HCT116 (cell line): ENCODE results near the gene TSHZ1.

ENCODE experiments used
- CBX3 ChIP-seq: IDR thresholded peaks from 2 replicates; pipeline ENCODE4 v1.6.1; 2012; ENCODE audit warnings: low read depth
- CTCF ChIP-seq, 3 experiments: fragments of 200-600 bp in 1 of 3; sonication (generic) in 1 of 3; IDR thresholded peaks in 2 of 3; conservative IDR thresholded peaks in 1 of 3; 2 replicates each; pipeline ENCODE4 v1.5.1; 2012 to 2017; ENCODE audit warnings: low read depth in 2 of 3, low read length in 2 of 3, antibody characterized with exemption in 1 of 3, borderline replicate concordance in 1 of 3, control low read depth in 1 of 3, mild to moderate bottlenecking in 1 of 3, mixed read lengths in 1 of 3, mixed run types in 1 of 3, moderate library complexity in 1 of 3; ENCODE audit not compliant: insufficient read depth in 1 of 3
- EGR1 ChIP-seq: IDR thresholded peaks from 2 replicates; pipeline ENCODE4 v1.6.1; 2012; ENCODE audit warnings: low read depth
- EZH2 ChIP-seq: fragments of 200-600 bp; sonication (generic); IDR thresholded peaks from 2 replicates; pipeline ENCODE4 v1.6.1; 2017; ENCODE audit warnings: antibody characterized with exemption, mixed run types
- EZH2phosphoT487 ChIP-seq: fragments of 200-600 bp; IDR thresholded peaks from 2 replicates; pipeline ENCODE4 v1.6.1; 2018; ENCODE audit warnings: antibody characterized with exemption, borderline replicate concordance
- FOSL1 ChIP-seq: IDR thresholded peaks from 2 replicates; pipeline ENCODE4 v1.6.1; 2012; ENCODE audit warnings: low read depth
- JUND ChIP-seq: IDR thresholded peaks from 2 replicates; pipeline ENCODE4 v1.6.1; 2012
- POLR2A ChIP-seq: IDR thresholded peaks from 2 replicates; pipeline ENCODE4 v1.7.0; 2011; ENCODE audit warnings: borderline replicate concordance; ENCODE audit not compliant: insufficient read depth, insufficient read length; ENCODE audit errors: extremely low read depth
- POLR2AphosphoS5 ChIP-seq: IDR thresholded peaks from 2 replicates; pipeline ENCODE4 v1.6.1; 2011; ENCODE audit warnings: mild to moderate bottlenecking, low read depth, low read length, moderate library complexity
- RAD21 ChIP-seq: IDR thresholded peaks from 2 replicates; pipeline ENCODE4 v1.6.1; 2012; ENCODE audit warnings: low read depth, mild to moderate bottlenecking
- REST ChIP-seq: IDR thresholded peaks from 2 replicates; pipeline ENCODE4 v1.6.1; 2012; ENCODE audit warnings: low read depth
- SIN3A ChIP-seq: IDR thresholded peaks from 2 replicates; pipeline ENCODE4 v1.6.1; 2012; ENCODE audit warnings: low read depth
- YY1 ChIP-seq: IDR thresholded peaks from 2 replicates; pipeline ENCODE4 v1.6.1; 2011; ENCODE audit warnings: low read length, low read depth, moderate library complexity, mild to moderate bottlenecking; ENCODE audit not compliant: insufficient replicate concordance; ENCODE audit errors: extremely low read depth
- ZFX ChIP-seq: fragments of 450-650 bp; IDR thresholded peaks from 2 replicates; pipeline ENCODE4 v1.6.1; 2017

- TF ChIP-seq POLR2AphosphoS5 (no peak; the same call in 1 of the 2 replicates), CTCF (IDR thresholded peaks at IDR 0.05 in 2 of 3, conservative IDR thresholded peaks at IDR 0.05 in 1 of 3; ENCODE audit: borderline replicate concordance in 1 of 3, insufficient read depth in 1 of 3, low read depth in 2 of 3, low read length in 2 of 3) (no peak), POLR2A (no peak), EZH2phosphoT487 (no peak), JUND (no peak), EGR1 (no peak), ZFX (no peak), RAD21 (no peak), REST (no peak), EZH2 (no peak), FOSL1 (no peak), CBX3 (no peak), YY1 (no peak), SIN3A (no peak)
Measured at GRCh38 chr18:75211002-75211621, 515 bp downstream of the TSHZ1 start.
